NCI-H345 (cell line): ENCODE measurements around the gene HOXB4.
A peak's percentile ranks its signal among the peaks of the same experiment; 100 is the strongest.

Experiments
- DNase-seq: peaks from one replicate; lab custom pipeline; 2025; lab: John Stamatoyannopoulos, UW

HOXB4 gene

DNA sequence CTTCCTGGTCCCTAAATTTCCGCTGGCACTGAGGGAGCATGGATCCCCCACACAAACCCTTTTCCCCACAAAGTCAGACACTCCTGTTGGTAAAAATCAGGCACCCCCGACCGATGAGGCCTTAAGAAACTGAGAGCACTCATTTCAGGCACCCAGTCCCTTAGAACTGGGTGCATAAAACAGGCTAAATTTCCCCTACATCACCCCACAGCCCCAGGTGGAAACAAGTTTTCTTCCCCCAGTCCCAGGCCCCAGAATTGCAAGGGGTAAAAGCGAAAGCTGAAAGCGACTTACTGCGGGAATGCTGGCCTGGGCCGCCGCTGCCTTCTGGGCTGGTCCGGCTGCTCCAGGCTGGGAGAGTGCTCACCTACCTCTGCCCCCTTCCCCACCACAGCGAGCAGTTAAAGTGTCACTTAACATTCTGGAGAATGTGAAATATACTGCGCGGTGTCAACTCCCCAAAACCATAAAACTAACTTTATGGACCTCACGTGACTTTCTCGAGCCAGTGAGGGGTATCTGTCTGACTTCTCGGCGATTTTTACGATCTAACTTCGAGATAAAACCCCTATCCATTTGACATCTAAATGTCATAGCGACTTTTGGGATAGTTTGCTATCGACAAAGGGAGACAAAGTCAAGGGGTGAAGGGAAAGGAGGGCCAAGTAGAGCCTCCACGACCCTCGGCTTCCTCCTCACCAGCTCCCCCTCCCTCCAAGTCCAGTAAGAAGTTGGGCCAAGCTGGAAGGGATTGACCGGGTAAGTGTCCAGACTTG, 11.9 kb upstream of the HOXB4 start, which contains the start of gene HOXB3:
TSS of gene HOXB3 (minus strand) at position 411 of the 776 bp plus-strand sequence. CDS start 37,767 bp downstream, outside the sequence.
- DNase-seq: peak; percentile 60

DNA sequence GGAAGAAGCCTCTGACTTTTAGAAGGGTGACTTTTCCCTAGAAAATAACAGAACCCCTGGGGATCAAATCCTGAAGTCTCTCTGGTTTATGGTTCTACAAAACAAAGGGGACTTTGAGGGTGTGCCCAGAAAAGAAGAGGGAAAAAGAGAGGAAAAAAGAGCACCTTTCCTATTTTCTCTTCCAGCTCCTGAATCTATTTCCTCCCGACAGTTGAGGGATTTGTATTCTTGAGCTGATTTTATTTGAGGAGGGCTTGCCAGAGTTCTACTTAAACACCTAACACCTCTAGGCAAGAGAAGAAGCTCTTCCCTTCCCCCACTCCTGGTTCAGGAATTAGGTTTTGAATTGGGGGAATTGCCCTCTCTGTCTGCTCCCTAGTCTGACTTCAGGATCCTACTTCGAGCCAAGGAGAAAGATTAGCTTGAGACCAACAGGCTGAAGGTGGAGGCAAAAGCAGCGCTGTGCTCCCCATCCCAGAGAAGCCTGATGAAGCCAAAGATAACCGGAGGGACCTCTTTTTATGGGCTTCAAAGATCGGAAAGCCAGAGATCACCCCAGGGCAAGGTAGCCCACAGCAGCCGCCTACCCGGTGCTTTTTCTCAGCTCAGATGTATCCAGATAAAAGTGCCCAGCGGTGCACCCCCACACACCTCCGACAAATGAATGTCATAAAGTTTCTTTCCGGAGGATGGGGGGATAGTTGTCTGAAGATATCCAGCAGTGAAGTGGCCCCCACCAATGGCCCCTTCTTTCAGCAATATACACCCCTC, 11.1 kb upstream of the HOXB4 start:
- DNase-seq: peak; percentile 53

DNA sequence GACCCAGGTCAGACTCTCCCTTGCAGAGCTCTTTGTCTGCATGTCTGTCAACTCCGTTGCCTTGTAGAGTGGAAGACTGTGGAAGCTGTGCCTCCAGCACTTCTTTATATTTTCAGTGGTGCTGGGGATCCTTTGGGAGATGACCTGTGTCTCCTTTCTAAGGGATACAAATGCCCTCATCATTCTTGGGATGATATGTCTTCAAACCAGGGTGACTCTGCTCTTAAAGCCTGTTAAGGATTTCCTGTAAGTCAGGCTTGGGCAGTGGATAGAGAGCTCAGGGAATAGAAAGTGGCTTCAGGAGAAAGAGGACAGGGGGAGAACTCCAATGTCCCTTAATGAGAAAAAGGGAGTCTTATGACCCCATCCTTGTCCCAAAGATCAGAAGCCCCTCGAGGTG, 10.4 kb upstream of the HOXB4 start:
- peak; percentile 53 for DNase-seq

DNA sequence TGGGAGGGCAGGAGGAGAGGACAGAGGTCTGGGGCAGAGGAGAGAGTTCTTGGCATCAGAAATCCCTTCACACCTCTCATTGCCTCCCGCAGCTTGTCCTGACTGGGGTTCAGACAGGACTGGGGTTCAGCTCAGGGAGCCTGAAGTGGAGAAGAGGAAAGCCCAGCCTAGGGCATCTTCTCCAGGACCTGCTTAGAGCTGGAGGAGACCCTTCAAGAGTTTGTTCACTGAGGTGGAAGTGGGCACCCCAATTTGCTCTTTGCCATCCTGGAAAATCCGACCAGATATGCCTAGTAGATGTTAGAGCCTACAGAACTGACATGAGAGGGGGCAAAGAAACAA, 9.9 kb upstream of the HOXB4 start:
- DNase-seq: no peak

DNA sequence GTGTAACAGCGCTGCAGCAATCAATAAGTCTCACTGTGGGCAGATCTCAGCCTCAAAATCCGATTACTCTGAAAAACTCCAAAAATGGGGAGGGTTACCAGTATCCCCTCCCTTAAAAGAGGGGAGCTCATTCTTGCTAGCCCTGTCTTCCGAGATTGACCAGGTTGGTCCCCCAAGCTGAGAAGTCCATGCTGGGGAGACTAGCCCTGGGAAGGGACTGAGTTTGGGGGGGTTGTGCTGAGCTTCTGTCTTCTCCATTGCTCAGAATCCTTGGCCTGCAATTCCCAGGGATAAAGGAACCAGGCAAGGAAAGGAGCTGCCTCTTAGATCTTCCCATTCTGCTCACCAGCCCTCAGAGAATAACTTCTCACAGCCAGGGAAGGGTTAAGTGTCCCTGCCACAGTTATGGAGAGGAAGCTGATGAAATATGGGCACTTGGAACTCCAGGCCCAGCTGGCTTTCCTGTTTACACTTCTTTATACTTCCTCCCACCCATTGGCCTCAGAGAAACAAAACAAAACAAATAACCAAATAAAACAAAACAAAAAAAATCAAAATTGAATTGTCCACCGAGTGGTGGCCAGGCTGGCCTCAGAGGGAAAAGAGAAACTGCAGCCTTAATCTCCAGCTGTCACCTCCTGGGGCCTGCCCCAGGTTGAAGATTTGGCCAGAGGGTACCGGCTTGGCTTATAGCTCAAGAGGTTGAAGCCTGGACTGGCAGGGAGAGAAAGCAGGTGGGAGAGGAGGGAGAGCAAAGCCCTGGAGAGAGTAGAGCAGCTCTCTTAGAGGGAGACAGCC, 9.3 kb upstream of the HOXB4 start:
- DNase-seq: peak; percentile 94

DNA sequence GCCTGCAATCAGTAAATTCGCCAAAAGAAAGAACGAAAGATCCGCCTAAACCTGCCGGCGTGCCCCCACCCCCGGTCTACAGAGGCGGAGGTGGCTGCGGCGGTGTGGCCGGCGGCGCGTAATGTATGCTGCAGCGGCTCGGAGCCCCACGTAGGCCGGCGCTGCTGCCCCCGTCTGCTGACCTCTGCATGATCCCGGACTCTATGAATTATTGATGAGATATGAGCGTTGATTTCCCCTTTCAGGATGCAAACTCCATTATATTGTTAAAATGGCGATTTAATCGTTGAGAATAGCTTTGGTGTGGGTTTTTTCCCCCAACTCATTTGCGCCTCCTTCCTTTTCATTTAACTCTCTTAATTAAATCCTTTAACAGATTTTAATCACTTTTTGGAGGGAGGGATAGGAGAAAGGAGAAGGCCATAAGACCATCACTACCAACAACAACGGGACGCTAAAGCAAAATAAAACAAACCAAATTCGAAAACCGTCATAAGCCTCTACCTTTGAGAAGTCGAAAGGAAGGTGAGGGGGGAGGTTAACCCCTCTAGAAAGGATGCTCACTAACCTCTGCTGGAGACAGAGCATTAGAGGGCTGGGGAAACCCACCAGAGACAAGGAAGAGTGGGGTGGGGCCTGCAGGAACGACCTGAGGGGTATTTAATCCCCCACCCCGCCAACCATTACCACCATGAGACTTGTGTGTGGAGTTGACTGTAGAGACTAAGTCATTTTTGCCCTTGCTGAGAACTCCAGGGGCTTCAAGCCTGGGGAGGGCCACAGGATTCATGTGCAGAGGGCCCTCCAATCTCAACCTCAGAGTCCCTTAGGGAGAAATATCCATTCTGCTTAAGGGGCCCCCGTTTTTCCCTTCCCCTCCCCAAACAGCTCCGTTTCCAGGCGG, 8.5 kb upstream of the HOXB4 start:
- peak; percentile 50 for DNase-seq

DNA sequence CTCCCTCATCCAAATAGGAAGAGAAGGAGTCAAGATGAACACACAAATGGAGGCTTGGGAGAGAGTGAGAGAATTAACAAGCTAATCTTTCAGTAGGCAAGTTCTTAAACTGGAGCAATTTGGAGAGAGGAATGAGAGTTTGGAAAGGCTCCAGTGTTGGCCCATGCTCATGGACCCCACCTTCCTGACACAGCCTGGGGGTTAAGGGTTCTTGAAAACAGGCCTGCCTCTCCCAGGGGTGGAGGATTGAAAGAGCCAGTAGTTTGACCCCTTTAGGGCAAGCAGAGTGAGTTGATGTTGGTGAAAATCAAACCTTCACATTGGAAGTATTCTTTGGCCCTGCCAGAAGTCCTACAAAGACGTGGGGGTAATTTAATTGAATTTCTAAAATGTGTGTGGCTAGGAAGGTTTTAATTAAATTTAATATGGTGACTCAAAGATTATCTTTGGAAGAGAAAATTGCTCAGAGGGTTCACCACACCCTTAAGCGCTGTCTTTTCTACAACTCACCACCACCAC, 6.1 kb upstream of the HOXB4 start:
- no peak for DNase-seq

DNA sequence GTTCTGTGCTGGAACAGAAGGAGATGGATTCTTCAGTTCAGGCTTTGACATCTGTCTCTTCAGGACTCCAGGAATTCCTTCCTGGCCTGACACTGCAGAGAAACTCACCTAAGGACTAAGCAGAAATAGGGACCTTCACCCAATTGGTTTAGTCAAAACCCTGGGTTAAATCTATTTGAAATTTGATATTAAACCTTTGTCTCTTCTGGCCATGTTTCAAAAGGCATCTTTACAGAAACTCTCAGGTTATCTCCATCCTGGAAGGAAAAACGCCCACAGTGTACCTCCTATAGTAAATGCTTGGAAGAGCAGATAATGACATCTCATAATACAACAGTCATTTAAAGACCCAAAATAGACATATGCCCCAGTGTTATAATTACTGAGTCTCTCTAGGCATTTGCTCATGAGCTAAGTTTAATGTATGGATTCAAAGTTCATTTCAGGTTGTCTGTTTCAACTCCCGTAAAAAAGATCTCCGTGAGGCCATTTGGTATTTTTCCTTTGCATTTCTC, 5.6 kb upstream of the HOXB4 start:
- DNase-seq: peak; percentile 28

DNA sequence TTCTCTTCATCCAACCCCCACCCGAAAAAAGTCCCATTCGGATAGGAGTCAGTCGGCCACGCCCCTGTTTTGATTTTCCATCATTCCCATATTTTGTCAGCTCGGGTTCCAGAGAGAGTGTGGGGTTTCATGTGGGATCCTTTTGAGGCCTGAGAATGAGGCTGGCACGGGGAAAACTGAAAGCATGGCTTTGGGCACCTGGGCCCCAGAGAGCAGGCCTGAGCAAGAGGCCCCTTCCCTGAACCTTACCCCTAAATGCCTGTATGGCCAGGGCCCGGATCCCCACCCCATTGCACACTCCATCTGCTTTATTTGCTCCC, 4.6 kb upstream of the HOXB4 start:
- DNase-seq: peak; percentile 21

DNA sequence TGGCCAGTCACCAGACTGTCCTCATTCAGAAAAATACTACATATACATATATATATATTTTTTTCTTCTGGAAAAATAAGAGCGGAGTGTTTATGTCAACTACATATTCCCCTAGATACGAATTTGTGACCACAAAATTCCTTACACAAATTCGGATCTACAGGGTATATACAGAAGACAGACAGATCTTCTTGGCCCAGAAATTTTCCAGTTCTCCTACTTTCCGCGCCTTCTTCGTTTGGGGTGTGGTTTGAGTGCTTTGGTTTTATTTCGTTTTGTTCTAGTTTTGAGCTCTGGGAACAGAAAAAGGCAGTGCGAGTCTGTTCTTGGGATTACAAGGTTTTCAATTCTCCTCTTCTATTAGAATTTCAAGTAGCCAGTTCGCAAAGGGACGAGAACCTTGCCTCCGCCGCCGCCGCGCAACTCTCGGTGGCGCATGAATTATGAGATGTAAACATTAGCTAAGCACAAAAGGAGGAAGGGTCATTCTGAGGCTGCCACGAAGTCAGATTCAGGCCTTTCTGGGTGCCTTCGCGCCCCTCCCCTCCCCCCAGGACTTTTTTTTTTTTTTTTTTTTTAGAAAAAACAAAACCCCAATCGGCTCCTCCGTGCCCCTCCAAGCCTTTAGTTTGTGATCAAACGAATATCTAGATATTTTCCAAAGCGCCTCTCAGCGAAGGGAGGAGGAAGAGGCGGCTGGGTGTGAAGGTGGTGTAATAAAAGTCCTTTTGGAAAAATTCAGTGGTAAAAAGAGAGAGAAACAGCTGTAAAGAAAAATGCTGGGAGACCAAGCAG, 1.8 kb upstream of the HOXB4 start:
- DNase-seq: peak; percentile 6

DNA sequence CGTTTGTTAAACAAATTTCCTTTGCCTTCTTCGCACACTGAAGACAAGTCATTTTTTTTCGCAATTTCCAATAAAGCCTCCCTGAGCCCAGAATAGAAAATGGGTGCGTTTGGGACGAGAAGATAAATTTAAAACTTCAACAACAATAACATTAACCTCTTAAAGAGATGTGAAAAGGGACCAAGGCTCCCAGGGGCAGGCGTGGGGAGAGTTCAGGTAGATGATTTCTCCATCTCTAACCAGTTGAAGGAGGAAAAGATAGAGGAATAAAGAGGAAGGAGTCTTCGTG, 1.3 kb upstream of the HOXB4 start:
- no peak for DNase-seq

DNA sequence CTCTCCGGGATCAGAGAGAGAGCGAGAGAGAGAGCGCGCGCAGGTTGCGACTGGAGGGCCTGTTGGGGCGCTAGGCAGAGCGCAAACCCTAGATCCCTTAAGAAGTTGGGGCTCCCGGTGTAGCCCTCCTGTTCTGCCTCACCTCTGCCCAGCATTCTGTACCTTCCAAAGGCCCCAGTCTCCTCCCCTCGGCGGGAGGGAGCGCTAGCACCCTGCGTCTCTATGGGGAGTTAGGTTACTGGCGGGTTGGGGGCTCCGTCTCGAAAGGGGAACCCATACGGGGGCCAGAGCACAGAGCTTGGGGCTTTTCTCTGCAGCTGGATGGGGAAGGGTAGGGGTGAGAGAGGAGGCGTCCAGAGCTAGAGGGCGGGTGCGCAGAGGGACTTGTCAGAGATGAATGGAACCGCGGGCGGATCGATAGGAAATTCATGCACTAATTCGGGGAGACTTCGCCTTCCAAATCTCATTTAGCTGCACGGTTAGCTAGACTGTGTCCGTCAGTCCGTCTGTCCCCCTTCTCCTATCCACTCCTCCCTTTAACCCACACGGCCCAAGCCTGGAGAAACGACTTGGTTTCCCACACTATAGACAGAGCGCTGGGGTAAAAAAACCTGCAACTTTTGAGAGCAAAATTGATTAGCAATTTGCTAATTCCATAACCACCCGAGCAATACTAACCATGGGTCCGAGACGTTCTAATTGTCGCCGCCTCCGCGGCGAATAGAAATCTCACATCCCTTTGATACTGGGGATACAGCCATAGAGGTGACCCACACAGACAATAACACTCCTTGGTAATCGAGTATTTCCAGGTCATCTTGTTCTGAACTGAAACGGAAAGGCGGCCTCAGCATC, 693 bp upstream of the HOXB4 start:
- DNase-seq: peak; percentile 26

DNA sequence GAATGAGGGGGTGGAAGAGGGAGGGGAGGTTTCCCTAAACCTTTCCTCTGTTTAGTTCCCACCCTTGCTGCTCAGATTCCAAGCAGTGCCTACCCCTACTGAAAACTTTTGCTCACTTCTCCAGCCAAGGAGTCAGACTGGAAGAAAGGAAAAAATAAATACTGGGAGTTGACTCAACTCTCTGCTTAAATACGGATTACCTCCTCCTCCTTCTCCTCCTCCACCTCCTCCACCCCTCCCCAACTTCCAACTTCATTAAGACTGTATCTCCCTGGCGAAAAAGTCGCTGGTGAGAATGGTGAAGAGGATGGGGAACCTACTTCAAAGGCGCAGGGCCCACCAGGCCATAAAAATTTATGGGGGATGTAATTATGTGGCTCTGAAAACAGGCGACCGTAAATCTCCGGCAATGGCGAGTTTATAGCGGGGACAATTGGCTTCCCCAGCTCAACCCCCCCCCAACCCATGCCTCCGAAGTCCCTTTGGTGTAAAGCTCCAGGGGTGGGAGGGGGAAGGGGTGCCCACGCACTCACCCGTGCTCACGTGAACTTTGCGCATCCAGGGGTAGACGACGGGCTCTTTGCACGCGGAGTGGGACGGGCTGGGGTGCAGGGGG, 712 bp downstream of the HOXB4 start:
- DNase-seq: no peak

DNA sequence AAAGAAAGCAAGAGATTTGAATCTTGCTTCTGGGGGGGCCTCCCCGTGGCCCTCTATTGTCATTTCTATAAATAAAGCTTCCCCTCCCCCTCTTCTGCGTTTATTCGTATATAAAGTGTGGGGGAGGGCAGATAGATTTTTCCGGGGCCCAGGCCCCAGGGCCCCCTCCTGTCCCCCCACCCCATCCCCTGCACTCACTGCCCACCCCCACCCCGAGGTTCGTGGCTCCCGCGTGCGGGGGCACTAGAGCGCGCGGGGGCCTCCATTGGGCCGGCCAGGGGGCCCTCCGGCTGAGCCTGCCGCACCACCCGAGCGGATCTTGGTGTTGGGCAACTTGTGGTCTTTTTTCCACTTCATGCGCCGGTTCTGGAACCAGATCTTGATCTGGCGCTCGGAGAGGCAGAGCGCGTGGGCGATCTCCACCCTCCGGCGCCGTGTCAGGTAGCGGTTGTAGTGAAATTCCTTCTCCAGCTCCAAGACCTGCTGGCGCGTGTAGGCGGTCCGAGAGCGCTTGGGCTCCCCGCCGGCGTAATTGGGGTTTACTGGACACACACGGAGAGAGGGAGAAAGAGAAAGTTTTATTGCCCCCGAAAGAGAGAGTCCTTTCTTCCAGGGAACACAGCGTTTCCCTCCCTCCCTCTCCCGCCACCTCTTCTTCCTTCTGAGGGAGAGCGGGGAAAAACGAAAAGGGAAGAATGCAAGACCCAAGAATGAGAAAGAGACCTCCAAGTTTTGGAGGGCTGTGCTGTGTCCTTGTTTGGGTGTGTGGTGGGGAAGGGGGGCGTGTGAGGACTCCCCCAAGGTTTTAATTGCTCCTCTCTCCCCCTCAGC, 1.5 kb downstream of the HOXB4 start:
- DNase-seq: no peak

DNA sequence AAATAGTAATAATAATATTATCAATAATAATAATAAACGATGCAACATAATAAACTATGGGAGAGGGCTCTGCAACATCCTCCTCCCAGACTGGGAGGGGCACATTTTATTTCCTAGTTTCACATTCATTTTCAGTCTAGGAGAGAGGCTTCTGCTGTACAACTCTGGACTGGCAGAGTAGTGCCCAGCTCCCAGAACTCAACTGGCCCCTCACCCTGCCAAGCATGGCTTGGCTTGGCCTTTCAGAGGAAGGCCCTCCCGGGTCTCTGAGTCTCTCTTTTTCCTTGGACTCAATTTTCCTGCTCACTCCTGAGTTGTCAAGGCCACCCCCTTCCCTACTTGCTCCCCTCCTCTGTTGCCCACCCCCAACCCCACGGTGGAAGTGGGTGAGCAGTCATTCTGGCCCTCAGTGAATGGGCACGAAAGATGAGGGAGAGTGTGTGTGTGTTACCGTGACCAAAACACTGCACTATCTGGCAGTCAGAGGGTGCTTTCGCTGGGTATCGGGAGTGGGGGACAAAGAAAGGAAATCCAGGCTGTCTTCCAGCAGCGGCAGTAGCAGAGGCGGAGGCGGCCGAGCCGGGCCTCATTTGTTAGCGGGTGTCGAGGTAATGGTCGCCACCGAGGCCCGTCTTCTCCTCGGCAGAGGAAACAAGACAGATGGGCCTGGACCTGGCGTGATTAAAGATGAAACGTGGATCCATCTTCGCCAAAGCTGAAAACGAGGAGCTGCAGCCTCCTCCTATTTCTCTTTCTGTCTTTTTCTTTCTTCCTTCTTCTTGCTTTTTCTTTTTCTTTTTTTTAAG, 2.3 kb downstream of the HOXB4 start:
- DNase-seq: no peak

DNA sequence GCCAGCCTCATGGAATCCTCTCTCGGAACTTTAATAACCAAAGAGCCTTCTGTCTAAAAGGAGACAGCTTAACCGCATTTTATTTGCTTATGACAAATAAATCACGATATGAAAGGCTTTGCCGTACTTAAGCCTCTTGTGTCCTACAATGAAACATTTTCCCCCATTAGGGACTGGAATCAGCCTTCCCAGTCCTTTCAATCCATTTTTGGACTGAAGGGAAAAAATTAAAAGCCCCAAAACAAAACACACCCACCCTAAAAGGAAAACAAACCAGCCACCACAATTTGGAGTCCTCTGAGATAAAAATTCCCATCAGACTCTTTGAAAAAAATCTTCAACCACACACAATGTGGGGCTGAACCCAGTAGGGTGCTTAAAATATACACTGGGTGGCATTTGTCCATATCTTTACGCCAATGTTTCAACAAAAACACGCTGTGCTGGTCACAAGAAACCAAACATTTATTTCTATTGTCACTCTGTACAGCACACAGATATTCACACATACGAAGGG, 3.0 kb downstream of the HOXB4 start:
- no peak for DNase-seq

DNA sequence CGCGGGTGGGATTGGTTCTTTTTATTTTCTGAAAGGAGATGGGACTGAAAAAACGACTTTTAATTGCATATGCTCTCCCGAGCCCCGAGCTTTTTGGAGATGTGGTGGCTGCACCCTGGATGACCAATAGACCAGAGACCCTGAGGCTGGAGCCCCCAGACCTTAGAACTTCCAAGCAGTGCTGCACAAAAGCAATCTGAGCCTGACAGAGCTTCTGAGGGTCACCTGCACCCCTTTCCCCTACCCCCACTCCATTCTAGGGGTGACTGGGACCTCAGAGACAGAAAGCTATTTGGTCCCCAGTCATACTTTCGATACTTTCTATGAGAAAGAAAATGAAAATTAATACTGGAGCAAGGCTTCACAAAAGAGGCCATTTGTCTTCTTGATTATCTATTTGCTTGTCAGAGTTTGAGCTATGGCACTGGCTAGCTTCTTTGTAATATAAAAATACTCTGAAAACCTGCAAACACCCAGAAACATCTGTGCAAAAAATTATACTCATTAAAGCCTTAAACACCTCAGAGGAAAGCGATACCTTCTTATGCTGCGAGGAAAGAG, 3.6 kb downstream of the HOXB4 start:
- DNase-seq: no peak
